IPS-NIHi11 (cell line): ENCODE data around the gene SLC35A2.
A peak's percentile ranks its signal among the peaks of the same experiment; 100 is the strongest.

Experiments used
- DNase-seq: peaks from one replicate; pipeline ENCODE4 v3.0.0; 2012; ENCODE audit warnings: mixed read lengths, low spot score

SLC35A2 gene

DNA sequence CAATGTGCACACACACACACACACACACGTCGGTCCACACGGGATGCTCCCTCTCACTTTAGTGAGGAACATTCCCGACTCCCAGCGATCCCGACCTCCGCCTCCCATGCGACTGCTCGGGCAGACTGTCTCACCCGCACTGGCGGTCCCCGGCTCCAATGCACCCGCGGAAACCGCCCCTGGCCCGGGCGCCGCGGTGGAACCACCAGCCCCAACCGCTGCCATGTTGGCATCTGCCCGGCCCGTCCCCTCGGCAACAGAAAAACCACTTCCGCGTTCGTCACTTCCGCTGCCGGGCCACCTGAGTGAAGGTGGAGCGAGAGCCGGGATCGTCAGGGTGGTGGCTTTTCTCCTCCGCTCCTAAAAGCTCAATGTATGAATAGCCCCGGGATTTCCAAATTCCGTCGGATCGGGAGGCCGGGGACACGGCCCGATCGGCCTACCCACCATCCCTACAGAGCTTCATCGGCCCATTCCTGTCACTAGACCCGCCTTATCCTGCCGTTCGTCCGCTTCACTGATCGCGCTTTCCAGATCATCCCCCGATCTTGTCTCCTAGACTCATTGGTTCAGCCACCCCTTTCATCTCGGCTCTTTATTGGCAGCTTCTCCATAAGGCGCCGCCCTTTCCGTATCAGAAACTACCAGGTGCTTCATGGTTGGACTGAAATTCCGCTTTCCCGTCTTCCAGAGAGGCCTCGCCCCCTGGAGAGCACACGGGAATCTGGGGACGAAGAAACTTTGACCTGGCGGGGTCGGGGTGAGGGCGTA, at the start of gene SLC35A2:
Gene SLC35A2, minus strand, starts transcription at position 235 of the 771 bp plus-strand sequence. Its CDS starts 10 bp downstream, at position 225.
- DNase-seq = peak; percentile 73

GRCh38 chrX:48960291-48960690, 48.8 kb upstream of the SLC35A2 start:
- no peak for DNase-seq

DNA sequence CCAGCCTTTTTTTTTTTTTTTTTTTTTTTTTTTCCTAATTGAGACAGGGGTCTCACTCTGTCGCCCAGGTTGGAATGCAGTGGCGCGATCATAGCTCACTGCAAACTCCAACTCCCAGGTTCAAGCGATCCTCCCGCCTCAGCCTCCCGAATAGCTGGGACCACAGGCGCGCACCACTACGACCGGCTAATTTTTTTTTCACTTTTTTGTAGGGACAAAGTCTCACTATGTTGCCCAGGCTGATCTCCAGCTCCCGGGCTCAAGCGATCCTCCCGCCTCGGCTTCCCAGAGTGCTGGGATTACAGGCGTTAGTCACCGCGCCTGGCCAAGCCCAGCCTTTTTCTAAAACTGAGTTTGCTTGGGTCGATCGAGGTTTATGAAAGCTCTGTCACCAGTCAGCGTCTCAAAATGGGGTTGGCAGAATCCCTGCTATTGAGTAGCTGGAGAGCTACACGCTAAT, 47.2 kb upstream of the SLC35A2 start:
- DNase-seq = no peak

DNA sequence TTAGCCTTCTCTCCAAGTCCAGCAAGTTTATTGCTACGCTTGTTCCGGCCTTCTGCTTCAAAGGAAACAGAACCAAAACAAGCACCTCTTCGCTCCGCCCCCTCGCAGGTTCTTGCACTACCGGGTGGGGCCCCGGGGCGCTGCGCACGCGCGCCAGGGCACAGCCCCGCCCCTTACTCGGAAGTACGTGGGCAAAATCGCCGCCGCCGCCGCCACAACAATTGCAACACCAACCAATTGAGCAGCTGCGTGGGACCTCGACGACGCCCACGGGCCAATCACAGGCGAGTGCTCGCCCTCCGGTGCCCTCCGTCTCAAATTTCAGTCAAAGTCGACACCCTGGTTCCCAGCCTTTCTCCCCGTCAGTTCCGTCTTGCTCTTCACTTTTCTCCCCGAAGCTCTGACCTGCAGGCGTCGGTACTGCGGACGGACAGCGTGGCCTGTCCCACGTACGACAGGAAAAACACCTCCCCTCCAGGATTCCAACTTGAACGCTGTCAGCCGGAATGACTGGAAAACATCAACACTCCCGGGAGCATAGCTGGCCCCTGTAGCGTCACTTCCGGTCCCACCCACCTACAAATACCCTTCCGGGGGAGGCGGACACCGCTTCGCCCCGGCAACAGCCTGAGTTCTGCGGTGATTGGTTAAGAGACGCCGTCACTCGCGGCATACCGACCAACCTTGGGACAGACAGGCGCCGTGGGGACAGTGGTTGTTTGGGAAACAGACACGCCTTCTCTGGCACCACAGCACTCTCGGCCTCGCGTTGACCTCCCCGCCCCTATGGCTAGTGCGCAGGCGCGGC, 46.6 kb upstream of the SLC35A2 start:
- peak; percentile 89 for DNase-seq

GRCh38 chrX:48957477-48957826, 46.0 kb upstream of the SLC35A2 start, which contains the start of gene OTUD5:
Gene OTUD5, minus strand, starts transcription at chrX:48957607. Its CDS starts 37 bp downstream, at chrX:48957570.
- peak; percentile 80 for DNase-seq

GRCh38 chrX:48956728-48957414, 45.4 kb upstream of the SLC35A2 start:
- DNase-seq = peak; percentile 11

DNA sequence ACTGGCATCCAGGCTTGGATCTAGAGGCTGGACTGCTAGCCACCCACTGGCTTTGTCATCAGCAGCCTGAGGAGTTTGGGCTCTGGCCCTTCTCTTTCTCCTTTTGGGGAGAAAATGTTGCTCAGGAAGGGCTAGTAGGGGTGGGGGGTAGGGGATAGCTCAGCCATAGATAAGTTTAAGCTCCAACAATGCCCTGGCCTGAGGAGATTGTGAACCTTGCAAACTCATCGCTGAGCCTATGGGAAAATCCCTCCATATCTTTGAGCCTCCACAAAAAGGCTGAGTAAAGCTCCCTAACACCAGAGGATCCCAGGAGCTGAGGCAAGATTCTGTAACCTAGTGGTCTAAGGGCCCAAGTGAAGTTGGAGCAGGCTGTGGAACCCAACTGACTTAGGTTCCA, 37.1 kb upstream of the SLC35A2 start:
- no peak for DNase-seq

DNA sequence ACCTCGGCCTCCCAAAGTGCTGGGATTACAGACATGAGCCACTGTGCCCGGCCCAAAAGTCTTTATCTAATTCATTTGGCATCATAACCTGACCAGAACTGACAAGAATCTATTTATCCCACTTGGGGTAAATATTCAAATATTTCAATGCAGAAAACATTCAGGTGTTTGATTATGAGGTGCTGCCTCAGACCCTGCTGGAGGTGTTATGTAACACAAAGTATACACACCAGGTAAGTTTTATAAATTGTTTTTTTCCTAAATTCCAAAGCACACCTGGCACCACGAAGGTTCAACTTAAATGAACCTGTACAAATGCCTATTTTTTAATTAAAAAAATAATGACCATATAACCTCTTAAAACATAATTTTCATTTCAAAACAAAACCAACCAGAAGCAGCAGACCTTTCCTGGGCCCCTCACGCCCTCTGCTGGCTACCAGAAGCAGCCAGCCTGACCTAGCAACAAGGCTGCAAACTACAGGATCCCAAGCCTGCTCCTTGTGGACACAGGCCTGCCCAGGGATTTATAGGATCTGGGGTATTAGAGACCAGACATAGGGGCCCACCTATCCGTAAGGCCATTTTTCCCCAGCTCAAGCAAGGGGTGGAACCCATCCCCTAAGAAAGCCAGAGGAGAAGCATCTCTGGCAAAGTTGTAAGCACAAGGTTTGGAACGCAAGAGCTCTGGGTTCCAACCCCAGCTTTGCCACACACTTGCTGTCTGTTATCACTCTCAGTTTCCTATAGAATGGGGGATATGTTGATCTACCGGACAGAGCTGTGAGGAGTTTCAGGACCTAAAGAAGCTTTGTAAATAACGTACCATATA, 34.3 kb upstream of the SLC35A2 start:
- peak; percentile 62 for DNase-seq

DNA sequence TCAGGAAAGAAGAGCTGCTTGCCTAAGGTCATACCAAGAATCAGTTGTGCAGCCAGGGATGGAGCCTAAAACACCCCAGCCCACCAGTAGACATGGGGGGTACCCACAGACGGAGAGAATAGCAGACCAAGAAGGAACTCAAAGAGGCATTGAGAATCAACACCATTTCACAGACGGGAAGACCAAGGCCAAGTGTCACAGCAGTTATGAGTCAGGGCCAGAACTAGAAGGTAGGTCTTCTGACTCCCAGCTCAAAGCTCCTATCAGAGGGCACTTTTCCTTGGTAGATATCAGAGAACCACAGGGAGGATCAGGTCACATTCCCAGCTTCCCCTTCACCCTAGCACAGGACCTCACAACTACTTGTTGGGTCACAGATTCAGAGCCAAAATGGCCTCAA, 31.4 kb upstream of the SLC35A2 start:
- DNase-seq = no peak

- no peak for DNase-seq
Observed at GRCh38 chrX:48940404-48940955, 29.0 kb upstream of the SLC35A2 start.

GRCh38 chrX:48939524-48940228, 28.2 kb upstream of the SLC35A2 start:
- DNase-seq = no peak

DNA sequence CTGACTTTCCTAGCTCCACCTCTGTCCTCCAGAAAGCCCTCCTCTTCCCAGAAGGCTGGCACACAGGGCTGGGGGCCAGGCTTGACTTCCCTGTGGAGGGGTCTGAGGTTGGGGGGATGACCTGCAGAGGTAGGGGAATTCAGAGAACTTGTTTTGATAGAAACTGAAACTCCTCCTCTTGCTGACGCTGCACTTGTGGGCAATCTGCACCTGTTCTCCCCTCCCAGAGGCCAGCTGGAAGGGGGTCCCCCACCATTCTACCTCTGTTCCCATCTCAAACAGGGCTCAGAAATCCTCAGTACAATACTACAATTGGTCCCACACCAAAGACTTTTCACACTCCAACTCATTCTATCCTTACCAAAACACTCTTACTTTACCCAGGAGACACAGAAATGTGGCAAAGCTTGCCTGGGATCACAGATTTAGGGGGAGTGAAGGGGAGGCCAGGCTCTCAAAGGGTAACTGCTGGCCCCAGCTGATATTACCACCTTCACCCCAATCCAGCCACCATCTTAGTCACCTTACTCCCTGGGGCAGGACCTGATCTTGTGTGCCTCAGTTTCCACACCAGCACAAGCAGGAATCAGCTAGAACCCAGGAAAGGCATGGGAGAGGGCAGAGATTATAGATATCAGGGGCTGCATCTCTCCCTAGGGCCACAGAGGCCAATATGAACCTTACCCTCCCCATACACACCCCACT, 27.4 kb upstream of the SLC35A2 start:
- DNase-seq = no peak

GRCh38 chrX:48937054-48937907, 25.8 kb upstream of the SLC35A2 start:
- DNase-seq = peak; percentile 14

GRCh38 chrX:48936429-48937053, 25.1 kb upstream of the SLC35A2 start:
- DNase-seq = no peak

DNA sequence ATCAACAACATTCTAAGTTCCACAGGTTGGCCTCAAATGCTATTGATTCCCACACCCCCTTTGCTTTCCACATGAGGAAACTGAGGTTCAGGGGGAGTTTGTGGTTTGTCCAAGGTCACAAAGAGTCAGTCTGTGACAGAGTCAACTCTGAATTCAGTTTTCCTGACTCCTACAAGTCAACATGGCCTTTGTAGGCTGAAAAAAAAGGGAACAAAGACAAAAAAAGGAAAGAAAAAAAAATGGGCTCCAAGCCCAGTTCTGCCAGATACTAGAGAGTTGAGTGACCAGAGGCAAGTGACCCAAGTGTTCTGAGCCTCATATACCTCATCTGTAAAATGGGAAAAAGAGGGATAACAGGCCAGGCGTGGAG, 23.8 kb upstream of the SLC35A2 start:
- no peak for DNase-seq

DNA sequence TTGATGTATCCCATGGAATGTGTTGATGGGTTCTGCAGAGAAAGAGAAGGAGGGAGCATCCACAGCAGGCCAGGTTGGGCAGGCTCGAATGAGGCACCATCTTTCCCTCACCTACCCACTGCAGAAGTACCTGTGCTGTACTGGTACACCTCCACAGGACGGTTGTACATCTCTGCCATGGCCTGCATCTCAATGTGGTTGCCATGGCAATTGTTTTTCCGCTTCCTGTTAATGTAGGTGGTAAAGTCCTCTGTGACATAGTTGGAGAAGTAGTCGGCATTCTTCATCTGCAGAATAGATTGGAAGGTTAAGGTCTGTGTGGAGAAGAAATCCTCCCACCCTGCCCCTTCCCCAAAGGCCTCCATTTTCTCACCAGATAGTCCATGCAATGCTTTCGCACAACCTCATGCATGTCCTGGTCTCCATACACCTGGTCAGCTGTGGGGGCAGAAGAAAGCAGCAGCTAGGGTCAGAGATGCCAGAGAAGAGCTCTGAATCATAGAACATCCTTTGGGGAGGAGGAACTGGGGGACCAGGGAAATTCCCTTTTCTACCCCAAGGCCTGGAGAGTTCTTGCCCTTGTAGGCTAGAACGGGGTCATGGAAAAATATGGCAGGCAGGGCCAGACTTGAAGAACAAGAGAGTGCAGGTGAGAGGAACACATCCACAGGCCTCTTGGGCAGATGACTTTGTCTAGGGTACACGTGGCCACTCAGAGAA, 23.3 kb upstream of the SLC35A2 start:
- no peak for DNase-seq

DNA sequence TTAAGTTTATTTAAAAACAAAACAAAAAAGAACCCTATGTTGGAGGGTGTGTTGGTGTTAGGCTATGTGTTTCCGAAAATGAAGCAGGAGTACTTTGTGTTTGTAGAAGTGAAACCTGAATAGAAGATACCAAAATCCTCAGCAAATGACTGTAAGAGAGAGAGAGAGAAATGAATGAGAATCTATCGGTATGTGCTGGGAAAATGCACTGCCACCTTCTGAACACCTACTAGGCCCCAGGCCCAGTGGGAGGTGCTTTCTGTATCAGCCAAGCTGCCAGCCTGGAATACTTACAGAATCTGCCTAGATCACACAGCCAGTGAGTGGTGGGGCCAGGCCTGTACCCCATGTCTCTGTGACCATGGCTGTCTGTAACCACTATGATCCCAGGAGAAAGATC, 22.3 kb upstream of the SLC35A2 start:
- no peak for DNase-seq
